ENCODE measurements around the gene SOHLH1. TPM values are rescaled to one million over a fixed set of nuclear protein-coding genes. Genes with fewer than 3 reads are reported as not detected.

SOHLH1 gene
- total RNA-seq, 4 donors from 2014 or later = not detected

DNA sequence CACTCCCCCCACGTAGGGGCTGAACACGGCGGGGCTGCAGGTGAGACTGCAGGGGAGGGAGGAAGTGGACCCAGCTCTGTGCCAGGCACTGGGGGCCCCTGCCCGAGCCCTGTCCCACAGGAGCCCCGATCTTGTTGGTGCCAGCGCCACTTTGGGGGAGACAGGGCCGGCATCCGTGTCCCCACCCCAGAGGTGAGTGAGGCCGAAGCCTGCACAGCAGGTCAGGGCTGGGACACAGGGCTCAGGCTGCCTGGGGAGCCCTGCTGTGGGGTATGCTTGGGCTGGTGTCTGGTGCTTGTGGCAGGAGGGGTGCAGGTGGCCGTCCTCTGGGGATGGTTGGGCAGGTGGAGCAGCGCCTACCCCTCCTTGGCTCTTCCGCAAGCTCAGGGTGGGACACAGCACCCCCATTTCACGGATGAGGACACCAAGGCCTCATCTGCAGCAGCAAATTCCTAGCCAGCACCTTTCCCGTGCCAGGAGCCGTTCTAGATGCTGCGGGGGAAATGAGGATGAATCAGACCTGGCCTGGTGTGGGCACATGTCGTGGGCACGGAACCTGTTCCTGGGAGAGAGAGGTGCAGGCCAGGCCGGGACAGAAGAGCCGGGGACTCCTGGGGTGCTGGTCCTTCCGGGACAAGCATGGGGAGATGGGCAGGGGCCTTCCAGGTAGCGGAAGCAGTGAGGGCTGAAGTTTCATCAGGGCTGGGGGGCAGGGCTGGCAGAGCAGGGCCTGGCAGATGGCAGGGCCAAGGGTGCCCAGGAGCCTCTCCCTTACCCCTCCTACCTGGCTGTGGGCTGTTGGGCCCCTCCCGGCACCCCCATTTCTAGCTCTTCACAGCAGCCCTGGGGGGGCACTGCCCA is 37.9 kb upstream of the SOHLH1 start:
- intact Hi-C loops (cut with DNase I) = no loop called here
- no peak for DNase-seq
- 64 to 70% methylated on average over 10 to 15 of the region's 23 CpGs for WGBS, 2 donors
- H3K4me3 ChIP-seq (replicated peaks in 1 of 3) = no peak overlapping the region
- no peaks in the 10 kb centered on the region for H3K4me1 ChIP-seq
- no peaks in the 10 kb centered on the region for H3K9me3 ChIP-seq
- no peaks in the 10 kb centered on the region for H3K27me3 ChIP-seq
- H3K27ac ChIP-seq = no peak overlapping the region
- no peaks in the 10 kb centered on the region for H3K36me3 ChIP-seq
- TF ChIP-seq, protein P1, sequence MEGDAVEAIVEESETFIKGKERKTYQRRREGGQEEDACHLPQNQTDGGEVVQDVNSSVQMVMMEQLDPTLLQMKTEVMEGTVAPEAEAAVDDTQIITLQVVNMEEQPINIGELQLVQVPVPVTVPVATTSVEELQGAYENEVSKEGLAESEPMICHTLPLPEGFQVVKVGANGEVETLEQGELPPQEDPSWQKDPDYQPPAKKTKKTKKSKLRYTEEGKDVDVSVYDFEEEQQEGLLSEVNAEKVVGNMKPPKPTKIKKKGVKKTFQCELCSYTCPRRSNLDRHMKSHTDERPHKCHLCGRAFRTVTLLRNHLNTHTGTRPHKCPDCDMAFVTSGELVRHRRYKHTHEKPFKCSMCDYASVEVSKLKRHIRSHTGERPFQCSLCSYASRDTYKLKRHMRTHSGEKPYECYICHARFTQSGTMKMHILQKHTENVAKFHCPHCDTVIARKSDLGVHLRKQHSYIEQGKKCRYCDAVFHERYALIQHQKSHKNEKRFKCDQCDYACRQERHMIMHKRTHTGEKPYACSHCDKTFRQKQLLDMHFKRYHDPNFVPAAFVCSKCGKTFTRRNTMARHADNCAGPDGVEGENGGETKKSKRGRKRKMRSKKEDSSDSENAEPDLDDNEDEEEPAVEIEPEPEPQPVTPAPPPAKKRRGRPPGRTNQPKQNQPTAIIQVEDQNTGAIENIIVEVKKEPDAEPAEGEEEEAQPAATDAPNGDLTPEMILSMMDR (IDR thresholded peaks at IDR 0.05) = no peak
- no peak for TF ChIP-seq POLR2A (IDR thresholded peaks at IDR 0.05)

DNA sequence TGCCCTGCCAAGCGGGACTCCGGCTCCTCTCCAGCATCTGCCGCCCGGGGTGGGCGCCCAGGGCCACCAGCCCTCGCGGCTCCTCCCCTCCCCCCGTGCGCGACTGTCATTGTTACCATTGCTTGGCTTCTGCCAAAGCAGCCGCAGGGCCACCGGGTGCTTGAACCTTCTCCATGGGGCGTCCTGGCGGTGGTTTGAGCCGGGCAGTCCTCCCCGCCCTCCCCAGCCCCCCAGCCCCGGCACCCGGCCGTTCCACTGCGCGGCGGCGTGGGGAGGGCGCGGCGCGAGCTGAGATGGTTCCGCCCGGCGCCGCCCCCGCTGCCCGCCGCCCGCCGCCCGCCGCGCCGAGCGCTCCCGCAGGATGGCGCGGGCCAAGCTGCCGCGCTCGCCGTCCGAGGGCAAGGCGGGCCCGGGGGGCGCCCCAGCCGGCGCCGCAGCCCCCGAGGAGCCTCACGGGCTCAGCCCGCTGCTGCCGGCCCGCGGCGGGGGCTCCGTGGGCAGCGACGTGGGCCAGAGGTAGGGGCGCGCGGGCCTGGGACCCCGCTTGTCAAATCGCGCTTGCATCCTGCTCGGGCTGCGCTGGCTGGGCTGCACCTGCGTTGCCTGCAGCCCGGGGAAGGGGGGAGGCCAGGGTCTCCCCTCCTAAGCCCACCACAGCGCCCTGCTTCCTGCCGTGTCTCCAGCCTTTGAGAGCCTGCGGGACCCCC is 37.1 kb upstream of the SOHLH1 start:
- Histone ChIP-seq H3K9me3 (no peaks in the 10 kb centered on the region), H3K27me3 (no peaks in the 10 kb centered on the region), H3K4me3 (replicated peaks in 1 of 3) (no peak overlapping the region), H3K27ac (no peak overlapping the region), H3K4me1 (no peaks in the 10 kb centered on the region), H3K36me3 (no peaks in the 10 kb centered on the region)
- intact Hi-C loops (cut with DNase I) = no loop called here
- WGBS, 2 donors = 0% methylated on average over 3 of the region's 78 CpGs; no CpG with 5 or more reads in 1 of the 2 donors
- TF ChIP-seq, protein P1 (IDR thresholded peaks at IDR 0.05) = no peak
- no peak for TF ChIP-seq POLR2A (IDR thresholded peaks at IDR 0.05)
- no peak for DNase-seq

DNA sequence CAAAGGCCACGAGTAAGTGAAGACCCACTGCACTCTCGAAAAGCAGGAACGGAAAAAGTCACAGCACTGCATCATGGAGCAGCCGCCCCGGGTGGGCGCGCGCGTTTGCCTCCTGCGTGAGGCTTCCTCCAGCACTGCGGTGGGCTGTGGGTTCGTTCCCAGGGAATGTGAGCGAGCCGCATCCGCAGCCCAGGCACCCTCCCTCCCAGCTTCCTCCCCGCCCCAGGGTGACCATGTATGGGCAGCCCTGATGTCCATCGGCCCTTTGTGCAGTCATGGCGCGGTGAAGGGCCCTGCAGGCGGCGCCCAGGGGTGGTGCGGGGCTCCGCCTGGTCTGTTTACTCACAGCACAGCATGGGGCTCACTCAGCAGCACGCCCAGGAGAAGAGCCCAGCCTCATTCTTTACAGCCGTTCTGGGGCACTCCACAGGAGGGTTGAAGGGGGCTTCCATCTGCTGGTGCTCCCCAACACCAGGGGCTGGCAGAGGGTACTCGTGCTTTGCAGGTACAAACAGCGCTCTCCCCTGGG is 35.4 kb upstream of the SOHLH1 start:
- TF ChIP-seq, protein P1 (IDR thresholded peaks at IDR 0.05) = no peak
- no peak for TF ChIP-seq POLR2A (IDR thresholded peaks at IDR 0.05)
- H3K9me3 ChIP-seq = no peaks in the 10 kb centered on the region
- intact Hi-C loops (cut with DNase I) = no loop called here
- no peaks in the 10 kb centered on the region for H3K4me1 ChIP-seq
- H3K27me3 ChIP-seq = no peaks in the 10 kb centered on the region
- DNase-seq = no peak
- H3K4me3 ChIP-seq (replicated peaks in 1 of 3) = no peak overlapping the region
- no peak overlapping the region for H3K27ac ChIP-seq
- WGBS, 2 donors = 69 to 72% methylated on average over 8 to 11 of the region's 27 CpGs
- H3K36me3 ChIP-seq = no peaks in the 10 kb centered on the region

DNA sequence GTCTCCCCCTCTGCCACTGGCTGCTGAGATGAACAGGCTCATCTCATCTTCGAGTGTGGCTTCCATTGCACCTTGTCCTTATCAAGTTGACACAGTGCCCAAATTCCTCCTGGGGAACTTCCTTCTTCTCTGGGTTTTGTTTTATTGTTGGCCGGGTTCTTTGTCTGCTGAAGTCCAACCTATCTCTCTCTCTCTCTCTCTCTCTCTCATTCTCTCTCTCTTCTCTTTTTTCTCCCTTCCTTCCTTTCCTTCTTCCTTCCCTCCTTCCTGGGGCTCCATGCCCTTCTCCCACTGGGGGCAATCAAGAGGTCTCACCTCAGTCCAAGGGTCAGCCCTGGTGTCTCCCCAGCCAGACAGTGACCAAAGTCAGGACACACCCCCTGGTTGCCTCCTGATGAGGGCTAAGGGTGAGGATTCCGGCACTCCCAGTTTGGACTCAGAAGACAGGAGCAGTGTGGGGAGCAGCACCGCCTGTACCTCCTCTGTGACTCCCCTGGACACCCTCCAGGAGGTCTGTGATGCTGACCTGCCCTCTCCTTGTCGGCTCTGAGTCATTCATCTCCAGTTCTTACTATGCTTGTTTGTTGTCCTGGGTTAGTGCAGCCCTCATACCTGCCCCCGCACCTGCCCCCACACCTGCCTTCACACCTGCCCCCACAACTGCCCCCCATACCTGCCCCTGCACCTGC is 33.4 kb upstream of the SOHLH1 start:
- WGBS, 2 donors = 63 to 71% methylated on average over 6 of the region's 6 CpGs
- TF ChIP-seq, protein P1 (IDR thresholded peaks at IDR 0.05) = no peak
- TF ChIP-seq POLR2A (IDR thresholded peaks at IDR 0.05) = no peak

More for the DNA sequence above, 33.4 kb upstream of the SOHLH1 start:
- H3K27ac ChIP-seq = no peak overlapping the region
- no peaks in the 10 kb centered on the region for H3K36me3 ChIP-seq
- intact Hi-C loops (cut with DNase I) = no loop called here
- no peaks in the 10 kb centered on the region for H3K9me3 ChIP-seq
- no peaks in the 10 kb centered on the region for H3K4me1 ChIP-seq
- no peak overlapping the region for H3K4me3 ChIP-seq (replicated peaks in 1 of 3)
- no peak for DNase-seq
- H3K27me3 ChIP-seq = no peaks in the 10 kb centered on the region
